ENCODE results near the gene ZSCAN10.

ZSCAN10 gene

GRCh38 chr16:3049921-3050481 is 49.1 kb downstream of the ZSCAN10 start:
- no peak for DNase-seq (ENCODE audit: low read depth in 4 of 4, low spot score in 1 of 4)

- no peak for DNase-seq (ENCODE audit: low read depth in 4 of 4, low spot score in 1 of 4)
Measured at GRCh38 chr16:3047387-3047720, 51.7 kb downstream of the ZSCAN10 start.

GRCh38 chr16:3046641-3047386 is 52.3 kb downstream of the ZSCAN10 start:
- no peak for DNase-seq (ENCODE audit: low read depth in 4 of 4, low spot score in 1 of 4)

GRCh38 chr16:3045758-3046640 is 53.1 kb downstream of the ZSCAN10 start, which contains the start of gene MMP25:
Gene MMP25 (plus strand): TSS chr16:3046561. CDS start chr16:3046918, 357 bp downstream.
- no peak for DNase-seq (ENCODE audit: low read depth in 4 of 4, low spot score in 1 of 4)

GRCh38 chr16:3044708-3045107 is 54.4 kb downstream of the ZSCAN10 start:
- no peak for DNase-seq (ENCODE audit: low read depth in 4 of 4, low spot score in 1 of 4)

GRCh38 chr16:3042376-3042775 is 56.7 kb downstream of the ZSCAN10 start:
- no peak for DNase-seq (ENCODE audit: low read depth in 4 of 4, low spot score in 1 of 4)

- DNase-seq (ENCODE audit: low read depth in 4 of 4, low spot score in 1 of 4), result no peak
Measured at GRCh38 chr16:3038896-3039295, 60.2 kb downstream of the ZSCAN10 start.
